Measurements from ENCODE around the gene AKAP6. TPM values are rescaled to one million over a fixed set of nuclear protein-coding genes. Genes with fewer than 3 reads are reported as not detected.

The AKAP6 gene
- total and polyA plus RNA-seq, 2 experiments from 2014 or later: 0.38 to 0.42 TPM

GRCh38 chr14:32731249-32731648 lies 402.2 kb downstream of the AKAP6 start (continued):
- TF ChIP-seq ZNF462 (CRISPR knock-in tag; IDR thresholded peaks at IDR 0.05): no peak

- H3K4me1 Mint-ChIP-seq: peaks cover 6% of the 10 kb centered on the region; the same call in 2 of the 3 replicates
- no peaks in the 10 kb centered on the region for H3K4me1 ChIP-seq (ENCODE audit: insufficient read depth)
Observed at GRCh38 chr14:32733015-32733414, 403.9 kb downstream of the AKAP6 start.

More at GRCh38 chr14:32733015-32733414, 403.9 kb downstream of the AKAP6 start:
- Mint-ChIP-seq H3K27ac (no peak overlapping the region), H3K27me3 (ENCODE audit: insufficient read depth, low read depth, poor library complexity) (no peaks in the 10 kb centered on the region), H3K4me3 (no peak overlapping the region), H3K36me3 (ENCODE audit: low read depth) (no peaks in the 10 kb centered on the region), H3K9me3 (no peaks in the 10 kb centered on the region)
- no peaks in the 10 kb centered on the region for H3K36me3 ChIP-seq (ENCODE audit: insufficient read depth)
- no peaks in the 10 kb centered on the region for H3K79me2 ChIP-seq (replicated peaks; ENCODE audit: insufficient read depth)
- H3F3A ChIP-seq (replicated peaks; ENCODE audit: low read depth): no peaks in the 10 kb centered on the region
- H4K20me1 ChIP-seq (replicated peaks; ENCODE audit: insufficient read depth): no peaks in the 10 kb centered on the region
- TF ChIP-seq NANOG (IDR thresholded peaks at IDR 0.05; ENCODE audit: borderline replicate concordance) (no peak), ZNF331 (CRISPR knock-in tag; IDR thresholded peaks at IDR 0.05; ENCODE audit: low read depth) (no peak), ZNF114 (CRISPR knock-in tag; IDR thresholded peaks at IDR 0.05) (no peak), EZH2phosphoT487 (IDR thresholded peaks at IDR 0.05; ENCODE audit: unreplicated experiment) (no peak), CTCF (conservative IDR thresholded peaks at IDR 0.05; ENCODE audit: low read depth in 2 of 2) (no peak), REST (IDR thresholded peaks at IDR 0.05; ENCODE audit: unreplicated experiment) (no peak), JUNB (IDR thresholded peaks at IDR 0.05; ENCODE audit: unreplicated experiment) (no peak), EZH2 (IDR thresholded peaks at IDR 0.05; ENCODE audit: low read depth, unreplicated experiment) (no peak), CREB1 (CRISPR knock-in tag; IDR thresholded peaks at IDR 0.05; ENCODE audit: low read depth) (no peak), STAT1 (IDR thresholded peaks at IDR 0.05; ENCODE audit: unreplicated experiment) (no peak)
- DNase-seq (ENCODE audit: low spot score) (no peak), ATAC-seq (no peak)
- H3K4me2 ChIP-seq: no peak overlapping the region
- no peak overlapping the region for H3K4me3 ChIP-seq
- H3K9me2 ChIP-seq (ENCODE audit: insufficient read depth): no peaks in the 10 kb centered on the region
- no peaks in the 10 kb centered on the region for H3K27me3 ChIP-seq (ENCODE audit: insufficient read depth)
- no peak overlapping the region for H3K27ac ChIP-seq (ENCODE audit: low read depth)
- H2AFZ ChIP-seq: no peak overlapping the region

Data from GM23338 (cell line).